Activated T-cell treated with anti-CD3 and anti-CD28 coated beads for 4 hours (primary cell): ENCODE data around the gene BLMH.

Experiments used
- DNase-seq: peaks from one replicate; pipeline ENCODE4 v3.0.0-alpha.2; 2020

Gene BLMH

GRCh38 chr17:30304778-30305177 lies 13.0 kb upstream of the BLMH start:
- no peak for DNase-seq

- DNase-seq, result no peak
These were observed 10.5 kb upstream of the BLMH start for GRCh38 chr17:30302241-30302640.

GRCh38 chr17:30300818-30301217 lies 9.1 kb upstream of the BLMH start:
- DNase-seq, result no peak

GRCh38 chr17:30299000-30299399 lies 7.3 kb upstream of the BLMH start:
- no peak for DNase-seq

- DNase-seq, result no peak
These were observed 6.0 kb upstream of the BLMH start for GRCh38 chr17:30297715-30298114.

GRCh38 chr17:30296499-30297080 lies 4.8 kb upstream of the BLMH start:
- no peak for DNase-seq

- DNase-seq, result no peak
These were observed 628 bp upstream of the BLMH start for GRCh38 chr17:30292286-30292858.

- DNase-seq, result peak; percentile 16
These were observed 825 bp downstream of the BLMH start for GRCh38 chr17:30290696-30291542.

- DNase-seq, result no peak
These were observed 1.7 kb downstream of the BLMH start for GRCh38 chr17:30290077-30290476.

- DNase-seq, result no peak
These were observed 12.6 kb downstream of the BLMH start for GRCh38 chr17:30279156-30279555.

GRCh38 chr17:30278032-30278431 lies 13.7 kb downstream of the BLMH start:
- DNase-seq, result no peak

- no peak for DNase-seq
These were observed 15.8 kb downstream of the BLMH start for GRCh38 chr17:30275911-30276310.

- no peak for DNase-seq
These were observed 16.9 kb downstream of the BLMH start for GRCh38 chr17:30274887-30275286.

GRCh38 chr17:30273373-30273772 lies 18.4 kb downstream of the BLMH start:
- no peak for DNase-seq

GRCh38 chr17:30271102-30271501 lies 20.6 kb downstream of the BLMH start:
- no peak for DNase-seq

- no peak for DNase-seq
These were observed 24.1 kb downstream of the BLMH start for GRCh38 chr17:30267625-30268024.

GRCh38 chr17:30263552-30264333 lies 28.0 kb downstream of the BLMH start:
- DNase-seq, result no peak

GRCh38 chr17:30256756-30257506 lies 34.8 kb downstream of the BLMH start:
- DNase-seq, result no peak

- DNase-seq, result no peak
These were observed 37.6 kb downstream of the BLMH start for GRCh38 chr17:30254150-30254549.

- DNase-seq, result no peak
These were observed 38.4 kb downstream of the BLMH start for GRCh38 chr17:30253312-30253711.

GRCh38 chr17:30251931-30252330 lies 39.8 kb downstream of the BLMH start:
- DNase-seq, result no peak

GRCh38 chr17:30249460-30249859 lies 42.3 kb downstream of the BLMH start:
- no peak for DNase-seq

- no peak for DNase-seq
These were observed 43.0 kb downstream of the BLMH start for GRCh38 chr17:30248786-30249185.
